ENCODE measurements around the gene ERG. TPM values are rescaled to one million over a fixed set of nuclear protein-coding genes. Genes with fewer than 3 reads are reported as not detected.

Gene ERG
- total RNA-seq, 1 donor from 2014 or later, result not detected

GRCh38 chr21:38402291-38402690 lies 96.0 kb downstream of the ERG start:
- H3K4me3 ChIP-seq (ENCODE audit: low read depth, low read length), result no peak overlapping the region
- TF ChIP-seq, protein P1, sequence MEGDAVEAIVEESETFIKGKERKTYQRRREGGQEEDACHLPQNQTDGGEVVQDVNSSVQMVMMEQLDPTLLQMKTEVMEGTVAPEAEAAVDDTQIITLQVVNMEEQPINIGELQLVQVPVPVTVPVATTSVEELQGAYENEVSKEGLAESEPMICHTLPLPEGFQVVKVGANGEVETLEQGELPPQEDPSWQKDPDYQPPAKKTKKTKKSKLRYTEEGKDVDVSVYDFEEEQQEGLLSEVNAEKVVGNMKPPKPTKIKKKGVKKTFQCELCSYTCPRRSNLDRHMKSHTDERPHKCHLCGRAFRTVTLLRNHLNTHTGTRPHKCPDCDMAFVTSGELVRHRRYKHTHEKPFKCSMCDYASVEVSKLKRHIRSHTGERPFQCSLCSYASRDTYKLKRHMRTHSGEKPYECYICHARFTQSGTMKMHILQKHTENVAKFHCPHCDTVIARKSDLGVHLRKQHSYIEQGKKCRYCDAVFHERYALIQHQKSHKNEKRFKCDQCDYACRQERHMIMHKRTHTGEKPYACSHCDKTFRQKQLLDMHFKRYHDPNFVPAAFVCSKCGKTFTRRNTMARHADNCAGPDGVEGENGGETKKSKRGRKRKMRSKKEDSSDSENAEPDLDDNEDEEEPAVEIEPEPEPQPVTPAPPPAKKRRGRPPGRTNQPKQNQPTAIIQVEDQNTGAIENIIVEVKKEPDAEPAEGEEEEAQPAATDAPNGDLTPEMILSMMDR (conservative IDR thresholded peaks at IDR 0.05; ENCODE audit: low read depth, low read length), result no peak
- DNase-seq (ENCODE audit: low read depth), result no peak

- TF ChIP-seq, protein P1 (conservative IDR thresholded peaks at IDR 0.05; ENCODE audit: low read depth, low read length), result no peak
- no peak overlapping the region for H3K4me3 ChIP-seq (ENCODE audit: low read depth, low read length)
- DNase-seq (ENCODE audit: low read depth), result no peak
Measured at GRCh38 chr21:38401191-38401926, 96.9 kb downstream of the ERG start.

GRCh38 chr21:38400195-38400919 lies 97.9 kb downstream of the ERG start:
- TF ChIP-seq, protein P1 (conservative IDR thresholded peaks at IDR 0.05; ENCODE audit: low read depth, low read length), result no peak
- no peak overlapping the region for H3K4me3 ChIP-seq (ENCODE audit: low read depth, low read length)

DNA sequence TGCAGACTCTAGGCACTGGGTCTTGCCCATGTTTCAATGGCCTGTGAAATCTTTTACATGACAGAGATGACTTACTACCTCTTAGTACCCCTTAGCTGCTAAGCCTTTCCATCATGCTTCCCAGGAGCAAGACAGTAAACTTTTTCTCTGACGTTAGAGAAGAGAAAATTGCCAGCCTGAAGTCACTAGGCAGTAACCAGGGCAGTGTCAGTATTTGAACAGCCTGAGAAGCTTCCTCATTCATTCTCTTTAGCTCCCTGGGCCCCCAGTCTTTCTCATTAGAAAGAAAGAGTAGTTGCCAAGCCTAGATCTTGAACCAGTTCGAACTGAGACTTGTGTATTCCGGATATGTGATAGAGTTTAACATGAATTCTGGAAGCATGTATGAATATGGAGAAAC lies 99.2 kb downstream of the ERG start:
- no peak for DNase-seq (ENCODE audit: low read depth)
- TF ChIP-seq, protein P1 (conservative IDR thresholded peaks at IDR 0.05; ENCODE audit: low read depth, low read length), result no peak
- no peak overlapping the region for H3K4me3 ChIP-seq (ENCODE audit: low read depth, low read length)

More at GRCh38 chr21:38400195-38400919, 97.9 kb downstream of the ERG start:
- no peak for DNase-seq (ENCODE audit: low read depth)

DNA sequence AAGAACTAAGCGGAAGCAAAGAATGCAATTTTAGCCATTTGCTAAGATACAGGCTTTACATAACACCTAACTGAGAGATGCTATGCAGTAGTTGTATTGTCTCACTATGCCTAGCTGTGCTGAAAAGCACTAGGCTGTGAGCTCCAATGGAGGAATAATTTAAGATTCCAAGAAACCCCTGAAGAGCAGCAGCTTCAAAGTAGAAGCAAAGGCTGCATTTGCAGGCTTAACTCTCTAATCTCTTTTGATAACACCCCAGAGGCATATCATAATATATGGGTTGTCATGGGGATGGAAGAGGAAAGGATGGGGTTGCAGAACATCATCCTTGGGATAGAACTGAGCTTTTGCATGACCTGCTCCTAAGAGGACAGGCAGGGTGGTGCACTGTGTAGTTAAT lies 102.0 kb downstream of the ERG start:
- no peak overlapping the region for H3K4me3 ChIP-seq (ENCODE audit: low read depth, low read length)
- TF ChIP-seq, protein P1 (conservative IDR thresholded peaks at IDR 0.05; ENCODE audit: low read depth, low read length), result no peak
- no peak for DNase-seq (ENCODE audit: low read depth)

DNA sequence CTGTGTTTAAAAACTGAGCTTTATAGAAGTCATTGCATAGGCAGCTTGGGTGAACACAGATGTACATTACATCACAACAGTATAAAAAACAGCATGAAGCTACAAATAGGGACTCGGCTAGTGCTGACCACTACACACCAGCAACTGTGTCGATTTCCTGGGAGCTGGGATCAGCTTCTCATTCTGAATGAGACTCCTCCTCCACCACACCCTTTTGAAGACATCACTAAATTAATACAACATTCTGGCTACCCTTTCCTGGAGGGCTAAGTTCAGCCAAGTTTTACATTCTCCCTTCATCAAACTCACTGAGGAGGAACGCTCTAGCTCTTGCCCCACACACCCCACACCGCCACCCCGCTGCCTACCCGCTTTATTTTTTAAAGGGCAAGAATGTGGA lies 102.7 kb downstream of the ERG start:
- DNase-seq (ENCODE audit: low read depth), result no peak
- no peak overlapping the region for H3K4me3 ChIP-seq (ENCODE audit: low read depth, low read length)
- TF ChIP-seq, protein P1 (conservative IDR thresholded peaks at IDR 0.05; ENCODE audit: low read depth, low read length), result no peak
